ENCODE data around the gene PLCB3.

DNA sequence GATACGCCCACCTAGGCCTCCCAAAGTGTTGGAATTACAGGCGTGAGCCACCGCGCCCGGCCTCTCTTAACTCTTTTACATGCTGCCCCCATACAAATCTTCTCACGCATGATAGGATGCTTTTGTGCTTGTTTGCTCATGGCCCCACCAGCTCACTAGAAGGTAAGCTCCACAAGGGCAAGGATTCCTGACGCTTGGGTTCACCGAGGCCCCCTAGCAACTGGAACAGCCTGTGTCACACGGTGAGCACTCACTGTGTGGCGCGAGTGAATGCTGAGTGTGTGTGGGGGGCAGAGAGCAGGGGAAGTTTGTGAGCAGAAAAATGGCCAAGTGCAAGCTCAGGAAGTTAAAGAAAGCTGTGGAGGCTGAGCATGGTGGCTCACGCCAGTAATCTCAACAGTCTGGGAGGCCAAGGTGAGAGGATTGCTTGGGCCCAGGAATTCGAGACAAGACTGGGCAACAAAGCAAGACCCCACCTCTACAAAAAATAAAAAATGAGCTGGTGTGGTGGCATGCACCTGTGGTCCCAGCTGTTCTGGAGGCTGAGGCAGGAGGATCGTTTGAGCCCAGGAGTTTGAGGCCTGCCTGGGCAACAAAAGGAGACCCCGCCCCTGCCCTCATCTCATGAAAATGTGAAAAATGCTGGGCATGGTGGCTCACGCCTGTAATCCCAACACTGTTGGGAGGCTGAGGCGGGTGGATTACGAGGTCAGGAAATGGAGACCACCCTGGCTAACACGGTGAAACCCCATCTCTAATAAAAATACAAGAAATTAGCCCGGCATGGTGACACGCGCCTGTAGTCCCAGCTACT, 30.8 kb downstream of the PLCB3 start:
- TF ChIP-seq SMC3 (IDR thresholded peaks at IDR 0.05; ENCODE audit: borderline replicate concordance, low read length) = no peak
- TF ChIP-seq, protein P1, sequence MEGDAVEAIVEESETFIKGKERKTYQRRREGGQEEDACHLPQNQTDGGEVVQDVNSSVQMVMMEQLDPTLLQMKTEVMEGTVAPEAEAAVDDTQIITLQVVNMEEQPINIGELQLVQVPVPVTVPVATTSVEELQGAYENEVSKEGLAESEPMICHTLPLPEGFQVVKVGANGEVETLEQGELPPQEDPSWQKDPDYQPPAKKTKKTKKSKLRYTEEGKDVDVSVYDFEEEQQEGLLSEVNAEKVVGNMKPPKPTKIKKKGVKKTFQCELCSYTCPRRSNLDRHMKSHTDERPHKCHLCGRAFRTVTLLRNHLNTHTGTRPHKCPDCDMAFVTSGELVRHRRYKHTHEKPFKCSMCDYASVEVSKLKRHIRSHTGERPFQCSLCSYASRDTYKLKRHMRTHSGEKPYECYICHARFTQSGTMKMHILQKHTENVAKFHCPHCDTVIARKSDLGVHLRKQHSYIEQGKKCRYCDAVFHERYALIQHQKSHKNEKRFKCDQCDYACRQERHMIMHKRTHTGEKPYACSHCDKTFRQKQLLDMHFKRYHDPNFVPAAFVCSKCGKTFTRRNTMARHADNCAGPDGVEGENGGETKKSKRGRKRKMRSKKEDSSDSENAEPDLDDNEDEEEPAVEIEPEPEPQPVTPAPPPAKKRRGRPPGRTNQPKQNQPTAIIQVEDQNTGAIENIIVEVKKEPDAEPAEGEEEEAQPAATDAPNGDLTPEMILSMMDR (IDR thresholded peaks at IDR 0.05 in 2 of 3, conservative IDR thresholded peaks at IDR 0.05 in 1 of 3; ENCODE audit: control insufficient read depth in 2 of 3, extremely low read depth in 1 of 3, insufficient read depth in 1 of 3, low read depth in 3 of 3, low read length in 3 of 3) = no peak
- TF ChIP-seq CBFB (IDR thresholded peaks at IDR 0.05; ENCODE audit: low read depth) = no peak
- TF ChIP-seq REST (IDR thresholded peaks at IDR 0.05; ENCODE audit: low read depth, low read length) = no peak
- no peak for TF ChIP-seq JUNB (IDR thresholded peaks at IDR 0.05)
- TF ChIP-seq POLR2A (IDR thresholded peaks at IDR 0.05; ENCODE audit: low read depth, low read length) = no peak
- no peak for TF ChIP-seq NFYB (IDR thresholded peaks at IDR 0.05; ENCODE audit: insufficient read depth, low read depth, low read length)
- TF ChIP-seq RFX5 (IDR thresholded peaks at IDR 0.05; ENCODE audit: low read depth, low read length) = no peak
- TF ChIP-seq FOXK2 (IDR thresholded peaks at IDR 0.05) = no peak
- no peak for TF ChIP-seq MYC (IDR thresholded peaks at IDR 0.05; ENCODE audit: insufficient read depth, insufficient read length, insufficient replicate concordance, low read length, severe bottlenecking)
